Measurements from ENCODE around the gene ZFP90. TPM values are rescaled to one million over a fixed set of nuclear protein-coding genes. Genes with fewer than 3 reads are reported as not detected.
A peak's percentile ranks its signal among the peaks of the same experiment; 100 is the strongest.

ZFP90 gene
- polyA plus RNA-seq, 2 of the 4 experiments (the other 2 are of a cell fraction), result 13.8 to 21.6 TPM

- Histone ChIP-seq H3K4me3 (no peak overlapping the region), H3K4me2 (no peak overlapping the region), H3K27ac (no peak overlapping the region), H3K4me1 (no peaks in the 10 kb centered on the region), H3K9me3 (peaks cover 7% of the 10 kb centered on the region; the same call in 2 of the 3 replicates)
- 49% methylated on average over 5 of the region's 5 CpGs for WGBS (ENCODE audit: missing lambda C conversion rate)
- DNase-seq (ENCODE audit: low read depth in 1 of 2, low spot score in 1 of 2), result no peak
- ChIA-PET CTCF (interaction anchor here (0.8 to 2.1 kb wide), 4 partner anchors 11 to 26 kb away, joined by 3 to 8 read pairs (median 4); no protein-coding TSS in a partner anchor), POLR2A (no interaction called here)
- FAIRE-seq, result no peak
- no peak for ATAC-seq
- no peak for TF ChIP-seq RARB (CRISPR knock-in tag; IDR thresholded peaks at IDR 0.05)
- TF ChIP-seq ZSCAN20 (CRISPR knock-in tag; IDR thresholded peaks at IDR 0.05), result no peak
- no peak for TF ChIP-seq CBX2 (IDR thresholded peaks at IDR 0.05; ENCODE audit: borderline replicate concordance, low read depth)
- no peak for TF ChIP-seq RNF2 (IDR thresholded peaks at IDR 0.05; ENCODE audit: borderline replicate concordance, low read depth)
- TF ChIP-seq HES2 (IDR thresholded peaks at IDR 0.05), result no peak
- no peak for TF ChIP-seq POLR2A (IDR thresholded peaks at IDR 0.05; ENCODE audit: low read length)
- no peak for TF ChIP-seq ZFP36 (IDR thresholded peaks at IDR 0.05; ENCODE audit: borderline replicate concordance, partially characterized antibody)
- no peak for TF ChIP-seq HOXA7 (CRISPR knock-in tag; IDR thresholded peaks at IDR 0.05)
- TF ChIP-seq MAX (IDR thresholded peaks at IDR 0.05), result no peak
- TF ChIP-seq JUNB (IDR thresholded peaks at IDR 0.05), result no peak
- TF ChIP-seq NPAS2 (CRISPR knock-in tag; IDR thresholded peaks at IDR 0.05; ENCODE audit: borderline replicate concordance), result no peak
- TF ChIP-seq HDAC2 (IDR thresholded peaks at IDR 0.05), result no peak
- no peak for TF ChIP-seq KDM1A (IDR thresholded peaks at IDR 0.05; ENCODE audit: low read depth)
Measured at GRCh38 chr16:68499006-68499405, 40.1 kb upstream of the ZFP90 start.

- ATAC-seq, result peak in 1 of 2 experiments; percentile 33; a peak in 3 of 6 replicates
- WGBS (ENCODE audit: missing lambda C conversion rate), result 0% methylated on average over 3 of the region's 3 CpGs
- Histone ChIP-seq H3K27ac (no peak overlapping the region), H3K4me2 (no peak overlapping the region), H3K4me3 (no peak overlapping the region), H3K9me3 (no peaks in the 10 kb centered on the region), H3K4me1 (no peaks in the 10 kb centered on the region)
- no peak for TF ChIP-seq BCL3 (IDR thresholded peaks at IDR 0.05)
- TF ChIP-seq PBX3 (IDR thresholded peaks at IDR 0.05), result no peak
- TF ChIP-seq FOSL2 (IDR thresholded peaks at IDR 0.05), result no peak
- TF ChIP-seq FOSL2 (CRISPR knock-in tag; IDR thresholded peaks at IDR 0.05), result 0 out of 2 replicates have a peak, but pooled peaks have one; percentile 16
- FAIRE-seq, result no peak
- DNase-seq (ENCODE audit: low read depth in 1 of 2, low spot score in 1 of 2), result no peak
- ChIA-PET CTCF (interaction anchor here (1.8 kb wide), 1 partner anchor 17 kb away, joined by 4 read pairs; no protein-coding TSS in a partner anchor), POLR2A (no interaction called here)
Measured at GRCh38 chr16:68503334-68503733, 35.8 kb upstream of the ZFP90 start.

- Histone ChIP-seq H3K4me3 (no peak overlapping the region), H3K27ac (no peak overlapping the region), H3K4me2 (no peak overlapping the region), H3K4me1 (no peaks in the 10 kb centered on the region), H3K9me3 (no peaks in the 10 kb centered on the region)
- WGBS (ENCODE audit: missing lambda C conversion rate), result 13% methylated on average over 7 of the region's 7 CpGs
- ChIA-PET CTCF (interaction anchor here (1.5 kb wide), 1 partner anchor 17 kb away, joined by 9 read pairs; no protein-coding TSS in a partner anchor), POLR2A (no interaction called here)
- no peak for TF ChIP-seq ZFP36 (IDR thresholded peaks at IDR 0.05; ENCODE audit: borderline replicate concordance, partially characterized antibody)
- no peak for TF ChIP-seq POLR2A (IDR thresholded peaks at IDR 0.05; ENCODE audit: low read length)
- TF ChIP-seq GATA3 (IDR thresholded peaks at IDR 0.05; ENCODE audit: borderline replicate concordance), result no peak
- TF ChIP-seq JUNB (IDR thresholded peaks at IDR 0.05), result no peak
- no peak for TF ChIP-seq EHMT2 (IDR thresholded peaks at IDR 0.05; ENCODE audit: low read depth)
- no peak for TF ChIP-seq HEYL (CRISPR knock-in tag; IDR thresholded peaks at IDR 0.05)
- TF ChIP-seq POLR2AphosphoS2 (conservative IDR thresholded peaks at IDR 0.05; ENCODE audit: low read length), result no peak
- TF ChIP-seq RARB (CRISPR knock-in tag; IDR thresholded peaks at IDR 0.05), result no peak
- TF ChIP-seq ELK1 (IDR thresholded peaks at IDR 0.05; ENCODE audit: low read depth, low read length), result no peak
- DNase-seq (ENCODE audit: low read depth in 1 of 2, low spot score in 1 of 2), result no peak
- no peak for FAIRE-seq
- no peak for ATAC-seq
Measured at GRCh38 chr16:68504066-68504465, 35.0 kb upstream of the ZFP90 start.
